SK-N-SH treated with all-trans-retinoic acid at 6 μM for 48 hours (cell line): ENCODE data around the gene ABCC4.

Source experiments
- ATAC-seq: fragments of 200-7000 bp; cut with Tn5 transposase; 3 replicates; pipeline ENCODE4 v1.9.1; 2020; ENCODE audit warnings: mild to moderate bottlenecking, moderate library complexity
- BACH2 ChIP-seq: fragments of 250-450 bp; sonication (Bioruptor Pico); IDR thresholded peaks from 2 replicates; pipeline ENCODE4 v1.9.0; 2021; ENCODE audit warnings: mild to moderate bottlenecking, borderline replicate concordance
- CREB5 ChIP-seq: fragments of 250-450 bp; sonication (Bioruptor Pico); IDR thresholded peaks from 2 replicates; pipeline ENCODE4 v1.5.1; 2020; ENCODE audit warnings: low read depth, mild to moderate bottlenecking, moderate library complexity
- CSDC2 ChIP-seq: fragments of 250-450 bp; sonication (Bioruptor Pico); IDR thresholded peaks from 2 replicates; pipeline ENCODE4 v1.5.0; 2020; ENCODE audit warnings: mild to moderate bottlenecking, moderate library complexity
- CSRNP3 ChIP-seq: fragments of 250-450 bp; sonication (Bioruptor Pico); IDR thresholded peaks from 2 replicates; pipeline ENCODE4 v1.5.1; 2021; ENCODE audit warnings: mild to moderate bottlenecking, moderate library complexity
- ESRRG ChIP-seq: fragments of 250-450 bp; sonication (Bioruptor Pico); IDR thresholded peaks from 2 replicates; pipeline ENCODE4 v1.6.1; 2021; ENCODE audit warnings: mild to moderate bottlenecking
- GLIS3 ChIP-seq: fragments of 250-450 bp; sonication (Bioruptor Pico); IDR thresholded peaks from 2 replicates; pipeline ENCODE4 v1.5.0; 2020; ENCODE audit warnings: mild to moderate bottlenecking, moderate library complexity
- ISL1 ChIP-seq: fragments of 250-450 bp; sonication (Bioruptor Pico); IDR thresholded peaks from 2 replicates; pipeline ENCODE4 v2.1.2; 2022; ENCODE audit warnings: mild to moderate bottlenecking, moderate library complexity
- OSR1 ChIP-seq: fragments of 250-450 bp; sonication (Bioruptor Pico); IDR thresholded peaks from 2 replicates; pipeline ENCODE4 v1.8.0; 2022; ENCODE audit warnings: moderate library complexity, mild to moderate bottlenecking, inconsistent platforms
- POU6F1 ChIP-seq: fragments of 250-450 bp; sonication (Bioruptor Pico); IDR thresholded peaks from 2 replicates; pipeline ENCODE4 v1.8.0; 2021; ENCODE audit warnings: low read depth, mild to moderate bottlenecking, moderate library complexity, borderline replicate concordance
- PPARA ChIP-seq: fragments of 250-450 bp; sonication (Bioruptor Pico); IDR thresholded peaks from 2 replicates; pipeline ENCODE4 v1.5.0; 2020; ENCODE audit warnings: mild to moderate bottlenecking, borderline replicate concordance
- SNAI2 ChIP-seq: fragments of 250-450 bp; sonication (Bioruptor Pico); IDR thresholded peaks from 2 replicates; pipeline ENCODE4 v1.5.0; 2020; ENCODE audit warnings: mild to moderate bottlenecking, moderate library complexity
- TCF4 ChIP-seq: fragments of 250-450 bp; sonication (Bioruptor Pico); IDR thresholded peaks from 2 replicates; pipeline ENCODE4 v1.8.0; 2021; ENCODE audit warnings: mild to moderate bottlenecking, moderate library complexity, borderline replicate concordance
- TOX ChIP-seq: fragments of 250-450 bp; sonication (Bioruptor Pico); IDR thresholded peaks from 2 replicates; pipeline ENCODE4 v1.8.0; 2021; ENCODE audit warnings: mild to moderate bottlenecking, moderate library complexity, borderline replicate concordance
- TSHZ2 ChIP-seq: fragments of 250-450 bp; sonication (Bioruptor Pico); IDR thresholded peaks from 2 replicates; pipeline ENCODE4 v1.5.0; 2020; ENCODE audit warnings: mild to moderate bottlenecking, moderate library complexity
- ZFP3 ChIP-seq: fragments of 250-450 bp; sonication (Bioruptor Pico); IDR thresholded peaks from 2 replicates; pipeline ENCODE4 v1.5.0; 2020; ENCODE audit warnings: mild to moderate bottlenecking, moderate library complexity
- ZFP30 ChIP-seq: fragments of 450-650 bp; formaldehyde crosslinking; IDR thresholded peaks from 2 replicates; pipeline ENCODE4 v1.5.0; 2022; ENCODE audit warnings: mild to moderate bottlenecking, moderate library complexity
- ZNF565 ChIP-seq: fragments of 450-650 bp; formaldehyde crosslinking; conservative IDR thresholded peaks from 2 replicates; pipeline ENCODE4 v1.5.0; 2020; ENCODE audit warnings: low read depth, mild to moderate bottlenecking, moderate library complexity
- ZNF70 ChIP-seq: fragments of 450-650 bp; formaldehyde crosslinking; IDR thresholded peaks from 2 replicates; pipeline ENCODE4 v1.5.0; 2020; ENCODE audit warnings: mild to moderate bottlenecking, moderate library complexity
- ZNF8 ChIP-seq: fragments of 450-650 bp; formaldehyde crosslinking; IDR thresholded peaks from 2 replicates; pipeline ENCODE4 v1.5.0; 2020; ENCODE audit warnings: mild to moderate bottlenecking, moderate library complexity

Gene ABCC4

GRCh38 chr13:95039415-95039814, 261.8 kb downstream of the ABCC4 start:
- no peak for ATAC-seq
- TF ChIP-seq SNAI2 (CRISPR knock-in tag) = no peak

- TF ChIP-seq TOX (CRISPR knock-in tag) = no peak
- no peak for TF ChIP-seq OSR1 (CRISPR knock-in tag)
- no peak for TF ChIP-seq ISL1 (CRISPR knock-in tag)
- TF ChIP-seq ZNF565 (CRISPR knock-in tag) = no peak
- TF ChIP-seq BACH2 (CRISPR knock-in tag) = no peak
- TF ChIP-seq ESRRG (CRISPR knock-in tag) = no peak
- no peak for TF ChIP-seq ZNF70 (CRISPR knock-in tag)
- no peak for TF ChIP-seq TCF4 (CRISPR knock-in tag)
- no peak for TF ChIP-seq TSHZ2 (CRISPR knock-in tag)
- TF ChIP-seq CSDC2 (CRISPR knock-in tag) = no peak
- TF ChIP-seq ZNF8 (CRISPR knock-in tag) = no peak
- no peak for ATAC-seq
Measured at GRCh38 chr13:95038949-95039348, 262.3 kb downstream of the ABCC4 start.

GRCh38 chr13:95035311-95036109, 265.7 kb downstream of the ABCC4 start:
- no peak for ATAC-seq
- TF ChIP-seq ISL1 (CRISPR knock-in tag) (no peak), PPARA (no peak), POU6F1 (CRISPR knock-in tag) (no peak), CSDC2 (CRISPR knock-in tag) (no peak), ZFP3 (CRISPR knock-in tag) (no peak)

- no peak for ATAC-seq
- TF ChIP-seq SNAI2 (CRISPR knock-in tag) = no peak
Measured at GRCh38 chr13:95033890-95034289, 267.4 kb downstream of the ABCC4 start.

- ATAC-seq = no peak
- no peak for TF ChIP-seq TOX (CRISPR knock-in tag)
Measured at GRCh38 chr13:95032121-95032520, 269.1 kb downstream of the ABCC4 start.

GRCh38 chr13:95030821-95031343, 270.4 kb downstream of the ABCC4 start:
- no peak for ATAC-seq
- TF ChIP-seq ZFP30 (CRISPR knock-in tag) (no peak), BACH2 (CRISPR knock-in tag) (no peak), ZNF565 (CRISPR knock-in tag) (no peak), ZFP3 (CRISPR knock-in tag) (no peak), TCF4 (CRISPR knock-in tag) (no peak), CSDC2 (CRISPR knock-in tag) (no peak), ESRRG (CRISPR knock-in tag) (no peak), ZNF70 (CRISPR knock-in tag) (no peak), OSR1 (CRISPR knock-in tag) (no peak), CSRNP3 (CRISPR knock-in tag) (no peak), CREB5 (no peak), GLIS3 (CRISPR knock-in tag) (no peak), ISL1 (CRISPR knock-in tag) (no peak), PPARA (no peak), TOX (CRISPR knock-in tag) (no peak)
